Endothelial cell of umbilical vein (primary cell): ENCODE data around the gene DNAI1.

Experiments used
- CTCF ChIP-seq, 2 donors: IDR thresholded peaks; 1 replicate in 1 of 2; 2 replicates in 1 of 2; pipeline ENCODE4 v1.5.1; 2011; ENCODE audit warnings: low read length in 2 of 2, mild to moderate bottlenecking in 2 of 2, moderate library complexity in 2 of 2, control low read depth in 1 of 2, inconsistent platforms in 1 of 2, low read depth in 1 of 2; ENCODE audit not compliant: insufficient read depth in 1 of 2; ENCODE audit errors: extremely low read depth in 1 of 2
- EZH2 ChIP-seq: IDR thresholded peaks from 2 replicates; pipeline ENCODE4 v1.6.1; 2012; ENCODE audit warnings: borderline replicate concordance, low read depth, mild to moderate bottlenecking, moderate library complexity, low read length, inconsistent platforms; ENCODE audit not compliant: severe bottlenecking
- MAX ChIP-seq: IDR thresholded peaks from 2 replicates; pipeline ENCODE4 v1.6.1; 2011; ENCODE audit not compliant: insufficient read depth, insufficient read length
- MYC ChIP-seq: IDR thresholded peaks from one replicate; pipeline ENCODE4 v1.6.1; 2011; ENCODE audit warnings: mild to moderate bottlenecking, low read depth, low read length
- POLR2A ChIP-seq: IDR thresholded peaks from 2 replicates; pipeline ENCODE4 v1.6.1; 2012; ENCODE audit warnings: low read depth, mild to moderate bottlenecking, control low read depth, low read length
- POLR2AphosphoS5 ChIP-seq: IDR thresholded peaks from 2 replicates; pipeline ENCODE4 v1.6.1; 2012; ENCODE audit warnings: low read depth, mild to moderate bottlenecking, control low read depth, low read length, moderate library complexity; ENCODE audit not compliant: insufficient read depth

GRCh38 chr9:34564617-34565016 is 106.0 kb downstream of the DNAI1 start:
- no peak for TF ChIP-seq CTCF (IDR thresholded peaks at IDR 0.05; ENCODE audit: extremely low read depth in 1 of 2, insufficient read depth in 1 of 2, low read depth in 1 of 2, low read length in 2 of 2)
- no peak for TF ChIP-seq POLR2A
- no peak for TF ChIP-seq MAX
- TF ChIP-seq POLR2AphosphoS5 = no peak
- no peak for TF ChIP-seq MYC
- no peak for TF ChIP-seq EZH2
